Mucosa of stomach (tissue), 1 donor: ENCODE results near the gene HJV.

ENCODE experiments used
- H3K27me3 ChIP-seq: one replicate; pipeline ENCODE4 v1.7.0; 2013; ENCODE audit warnings: mild to moderate bottlenecking, low read length; ENCODE audit not compliant: control insufficient read depth, insufficient read depth
- H3K36me3 ChIP-seq: one replicate; pipeline ENCODE4 v1.7.0; 2013; ENCODE audit warnings: low read length; ENCODE audit not compliant: control insufficient read depth, insufficient read depth
- H3K4me1 ChIP-seq: one replicate; pipeline ENCODE4 v1.7.0; 2013; ENCODE audit warnings: mild to moderate bottlenecking, low read length; ENCODE audit not compliant: control insufficient read depth, insufficient read depth
- H3K4me3 ChIP-seq: one replicate; pipeline ENCODE4 v1.7.0; 2013; ENCODE audit warnings: low read length
- H3K9ac ChIP-seq: one replicate; pipeline ENCODE4 v1.7.0; 2013; ENCODE audit warnings: mild to moderate bottlenecking, low read length, moderate library complexity
- H3K9me3 ChIP-seq: one replicate; pipeline ENCODE4 v1.7.0; 2013; ENCODE audit warnings: mild to moderate bottlenecking, low read length, moderate library complexity; ENCODE audit not compliant: control insufficient read depth
- donor health status: Pancreatic carcinoma.

Gene HJV

GRCh38 chr1:145985502-145986439 is 35.8 kb downstream of the HJV start:
- H3K27me3 ChIP-seq = no peaks in the 10 kb centered on the region
- H3K4me3 ChIP-seq = no peak overlapping the region
- H3K36me3 ChIP-seq = no peaks in the 10 kb centered on the region
- peaks cover 50% of the 10 kb centered on the region for H3K4me1 ChIP-seq
- H3K9ac ChIP-seq = peak overlapping the region; percentile 26
- no peaks in the 10 kb centered on the region for H3K9me3 ChIP-seq

- Histone ChIP-seq H3K36me3 (no peaks in the 10 kb centered on the region), H3K9ac (peak overlapping the region; percentile 26), H3K4me3 (no peak overlapping the region), H3K4me1 (peaks cover 52% of the 10 kb centered on the region), H3K27me3 (no peaks in the 10 kb centered on the region), H3K9me3 (no peaks in the 10 kb centered on the region)
Observed at GRCh38 chr1:145985129-145985501, 36.4 kb downstream of the HJV start.

- Histone ChIP-seq H3K27me3 (no peaks in the 10 kb centered on the region), H3K9me3 (no peaks in the 10 kb centered on the region), H3K9ac (no peak overlapping the region), H3K36me3 (no peaks in the 10 kb centered on the region), H3K4me1 (peaks cover 60% of the 10 kb centered on the region), H3K4me3 (no peak overlapping the region)
Observed at GRCh38 chr1:145983960-145984830, 37.3 kb downstream of the HJV start.

- Histone ChIP-seq H3K9me3 (no peaks in the 10 kb centered on the region), H3K36me3 (no peaks in the 10 kb centered on the region), H3K27me3 (no peaks in the 10 kb centered on the region), H3K9ac (no peak overlapping the region), H3K4me1 (peaks cover 70% of the 10 kb centered on the region), H3K4me3 (no peak overlapping the region)
Observed at GRCh38 chr1:145983206-145983675, 38.3 kb downstream of the HJV start.

DNA sequence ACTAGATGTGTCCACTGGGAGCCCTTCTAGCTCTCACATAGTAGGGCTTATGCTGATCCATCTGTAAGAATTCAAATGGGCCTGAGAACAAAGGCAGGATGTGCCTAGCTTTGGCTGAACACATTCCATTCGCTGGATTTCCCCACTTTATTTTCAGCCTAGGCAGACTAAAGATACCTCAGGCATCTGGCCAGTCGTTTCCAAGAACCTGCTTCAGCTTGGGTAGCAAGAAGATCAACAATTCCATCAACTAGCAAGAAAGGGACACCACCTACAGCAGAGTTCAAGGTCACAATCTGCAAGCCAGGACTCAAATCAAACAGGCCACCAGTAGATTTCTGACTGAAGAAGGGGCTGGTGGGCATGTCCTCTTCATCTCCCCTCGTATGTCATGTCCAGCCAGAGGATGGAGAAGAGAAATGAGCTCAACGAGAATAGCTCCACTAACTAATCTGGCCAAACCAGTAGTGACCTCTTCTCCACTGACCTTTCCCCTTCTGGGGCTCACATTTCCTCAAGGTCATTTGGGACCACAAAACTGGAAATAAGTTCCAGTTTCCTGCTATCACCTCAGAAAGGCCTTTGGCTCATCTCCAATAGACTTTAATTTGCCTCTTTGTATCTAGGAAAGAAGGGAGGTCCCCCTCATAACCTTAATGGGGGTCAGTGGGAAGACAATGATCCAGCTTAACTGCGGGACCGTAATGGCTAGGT is 39.4 kb downstream of the HJV start:
- no peaks in the 10 kb centered on the region for H3K27me3 ChIP-seq
- peaks cover 78% of the 10 kb centered on the region for H3K4me1 ChIP-seq
- no peak overlapping the region for H3K9ac ChIP-seq
- no peaks in the 10 kb centered on the region for H3K36me3 ChIP-seq
- no peaks in the 10 kb centered on the region for H3K9me3 ChIP-seq
- H3K4me3 ChIP-seq = no peak overlapping the region

DNA sequence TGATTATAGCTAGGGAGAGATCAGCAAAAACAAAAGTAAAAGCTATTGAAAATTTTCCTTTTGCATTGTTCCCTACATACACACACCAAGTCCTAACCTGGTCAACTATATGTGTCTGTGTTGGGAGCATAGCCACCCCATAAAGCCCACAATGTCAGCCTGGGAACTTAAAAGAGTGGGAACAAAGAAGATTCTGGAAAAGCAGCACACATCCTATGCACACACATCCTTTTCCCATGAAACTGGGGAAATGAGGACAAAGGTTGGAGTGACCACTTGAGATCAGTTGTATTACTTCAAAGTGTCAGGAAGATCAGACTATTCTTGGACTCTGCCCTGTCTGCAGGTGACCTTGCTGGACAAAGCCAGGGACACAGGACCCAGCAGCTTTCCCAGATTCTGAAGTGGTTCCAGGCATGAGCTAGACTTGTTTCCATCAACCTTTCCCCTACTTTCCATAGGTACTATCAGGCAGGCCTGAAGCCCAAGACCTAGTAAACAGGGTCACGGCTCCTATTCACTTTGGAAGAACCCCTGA is 41.0 kb downstream of the HJV start:
- Histone ChIP-seq H3K4me3 (no peak overlapping the region), H3K9me3 (no peaks in the 10 kb centered on the region), H3K4me1 (peaks cover 67% of the 10 kb centered on the region), H3K9ac (no peak overlapping the region), H3K27me3 (no peaks in the 10 kb centered on the region), H3K36me3 (no peaks in the 10 kb centered on the region)

GRCh38 chr1:145979746-145980456 is 41.6 kb downstream of the HJV start:
- Histone ChIP-seq H3K9me3 (no peaks in the 10 kb centered on the region), H3K4me1 (peaks cover 61% of the 10 kb centered on the region), H3K4me3 (no peak overlapping the region), H3K36me3 (no peaks in the 10 kb centered on the region), H3K27me3 (no peaks in the 10 kb centered on the region), H3K9ac (peak overlapping the region; percentile 64)

GRCh38 chr1:145978854-145979745 is 42.4 kb downstream of the HJV start:
- Histone ChIP-seq H3K4me1 (peaks cover 57% of the 10 kb centered on the region), H3K9ac (peak overlapping the region; percentile 74), H3K9me3 (no peaks in the 10 kb centered on the region), H3K27me3 (no peaks in the 10 kb centered on the region), H3K4me3 (peak overlapping the region; percentile 43), H3K36me3 (no peaks in the 10 kb centered on the region)

DNA sequence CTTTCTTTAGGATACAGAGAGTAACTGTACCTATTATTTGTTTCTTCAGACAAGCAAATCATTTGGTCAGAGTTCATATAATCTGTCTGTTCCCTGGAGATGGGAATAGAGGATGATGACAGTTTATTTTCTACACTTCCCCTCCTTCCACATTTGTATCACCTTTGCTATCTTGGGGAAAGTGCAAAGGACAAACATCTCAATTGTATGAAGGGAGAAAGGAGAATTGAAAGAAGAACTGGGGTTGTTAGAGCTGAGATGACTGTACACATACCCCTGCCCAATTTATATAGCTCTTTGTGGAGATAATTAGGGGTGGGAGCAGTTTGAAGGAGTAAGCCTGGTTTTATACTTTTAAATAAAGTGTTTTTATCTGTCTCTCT is 43.1 kb downstream of the HJV start:
- Histone ChIP-seq H3K9ac (peak overlapping the region; percentile 74), H3K27me3 (no peaks in the 10 kb centered on the region), H3K36me3 (no peaks in the 10 kb centered on the region), H3K4me3 (no peak overlapping the region), H3K4me1 (peaks cover 51% of the 10 kb centered on the region), H3K9me3 (no peaks in the 10 kb centered on the region)

- Histone ChIP-seq H3K27me3 (no peaks in the 10 kb centered on the region), H3K4me3 (no peak overlapping the region), H3K36me3 (no peaks in the 10 kb centered on the region), H3K9ac (peak overlapping the region; percentile 74), H3K9me3 (no peaks in the 10 kb centered on the region), H3K4me1 (peaks cover 44% of the 10 kb centered on the region)
Observed at GRCh38 chr1:145977486-145978470, 43.8 kb downstream of the HJV start.
